ENCODE results near the gene AMOTL2.

The AMOTL2 gene

DNA sequence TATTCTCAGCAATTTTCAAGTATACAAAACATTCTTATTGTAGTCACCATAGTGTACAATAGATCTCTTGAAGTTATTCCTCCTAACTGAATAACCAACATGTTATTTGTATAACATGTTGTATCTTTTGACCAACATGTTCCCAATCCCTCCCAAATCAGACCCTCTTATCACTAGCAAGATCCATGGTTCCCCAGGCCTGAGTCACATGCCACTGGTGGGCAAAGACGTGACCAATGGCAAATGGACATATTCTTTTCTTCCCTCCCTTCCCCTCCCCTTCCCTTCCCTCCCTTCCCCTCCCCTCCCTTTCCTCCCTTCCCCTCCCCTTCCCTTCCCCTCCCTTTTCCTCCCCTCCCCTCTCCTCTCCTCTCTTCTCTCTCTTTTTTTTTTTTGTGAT lies 45.4 kb downstream of the AMOTL2 start:
- H4K20me1 ChIP-seq (ENCODE audit: control insufficient read depth, insufficient read depth, low read depth, low read length) = no peaks in the 10 kb centered on the region
- H3K9me3 ChIP-seq (ENCODE audit: control insufficient read depth, insufficient read depth, low read length) = no peaks in the 10 kb centered on the region
- H3K27ac ChIP-seq (ENCODE audit: low read depth, low read length) = no peak overlapping the region
- H3K4me2 ChIP-seq (ENCODE audit: low read length) = no peak overlapping the region
- H3K79me2 ChIP-seq (ENCODE audit: control insufficient read depth, low read length) = no peaks in the 10 kb centered on the region
- no peaks in the 10 kb centered on the region for H3F3A ChIP-seq (ENCODE audit: control insufficient read depth, insufficient read depth)
- H3K27me3 ChIP-seq (ENCODE audit: control insufficient read depth, low read length) = 0 out of 2 replicates have a peak, but pooled peaks cover 5% of the 10 kb centered on the region
- no peaks in the 10 kb centered on the region for H3K9me2 ChIP-seq (replicated peaks; ENCODE audit: control insufficient read depth, low read length)
- H3K4me3 ChIP-seq (ENCODE audit: low read length) = no peak overlapping the region
- TF ChIP-seq CTCF (IDR thresholded peaks at IDR 0.05; ENCODE audit: low read depth, low read length, poor library complexity, severe bottlenecking) = no peak
- TF ChIP-seq EZH2phosphoT487 (IDR thresholded peaks at IDR 0.05; ENCODE audit: borderline replicate concordance, low read length) = no peak
- no peaks in the 10 kb centered on the region for H3K4me1 ChIP-seq (ENCODE audit: control insufficient read depth, low read length)
- H3K36me3 ChIP-seq (ENCODE audit: control insufficient read depth, low read length) = no peaks in the 10 kb centered on the region

- 0 out of 2 replicates have a peak, but pooled peaks cover 5% of the 10 kb centered on the region for H3K27me3 ChIP-seq (ENCODE audit: control insufficient read depth, low read length)
- no peaks in the 10 kb centered on the region for H3K4me1 ChIP-seq (ENCODE audit: control insufficient read depth, low read length)
- H3K9me2 ChIP-seq (replicated peaks; ENCODE audit: control insufficient read depth, low read length) = no peaks in the 10 kb centered on the region
- no peaks in the 10 kb centered on the region for H4K20me1 ChIP-seq (ENCODE audit: control insufficient read depth, insufficient read depth, low read depth, low read length)
- no peak for TF ChIP-seq CTCF (IDR thresholded peaks at IDR 0.05; ENCODE audit: low read depth, low read length, poor library complexity, severe bottlenecking)
- no peak for TF ChIP-seq EZH2phosphoT487 (IDR thresholded peaks at IDR 0.05; ENCODE audit: borderline replicate concordance, low read length)
- H3K4me2 ChIP-seq (ENCODE audit: low read length) = no peak overlapping the region
- H3K9me3 ChIP-seq (ENCODE audit: control insufficient read depth, insufficient read depth, low read length) = no peaks in the 10 kb centered on the region
- H3K27ac ChIP-seq (ENCODE audit: low read depth, low read length) = no peak overlapping the region
- no peak overlapping the region for H3K4me3 ChIP-seq (ENCODE audit: low read length)
- H3K79me2 ChIP-seq (ENCODE audit: control insufficient read depth, low read length) = no peaks in the 10 kb centered on the region
- no peaks in the 10 kb centered on the region for H3K36me3 ChIP-seq (ENCODE audit: control insufficient read depth, low read length)
- H3F3A ChIP-seq (ENCODE audit: control insufficient read depth, insufficient read depth) = no peaks in the 10 kb centered on the region
Observed at GRCh38 chr3:134328147-134328591, 46.1 kb downstream of the AMOTL2 start.

DNA sequence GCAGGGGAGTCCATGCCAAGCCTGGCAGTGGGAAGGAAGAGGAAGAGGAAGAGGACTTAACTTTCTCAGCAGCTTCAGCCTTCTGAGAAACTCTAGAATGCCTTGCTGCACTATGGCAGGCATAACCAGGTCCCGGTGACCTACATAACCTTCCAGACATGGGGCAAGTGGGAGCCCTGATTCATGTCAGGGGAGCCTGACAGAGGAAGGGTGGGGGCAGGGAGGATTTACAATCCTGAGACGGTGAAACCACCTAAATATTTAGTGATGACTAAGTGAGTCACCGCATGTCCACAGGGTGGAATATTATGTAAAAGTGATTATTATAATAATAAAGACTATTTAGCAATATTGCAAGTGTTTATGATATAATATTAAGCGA lies 46.7 kb downstream of the AMOTL2 start:
- H3K27me3 ChIP-seq (ENCODE audit: control insufficient read depth, low read length) = 0 out of 2 replicates have a peak, but pooled peaks cover 5% of the 10 kb centered on the region
- no peaks in the 10 kb centered on the region for H3K9me3 ChIP-seq (ENCODE audit: control insufficient read depth, insufficient read depth, low read length)
- H3K4me1 ChIP-seq (ENCODE audit: control insufficient read depth, low read length) = no peaks in the 10 kb centered on the region
- no peaks in the 10 kb centered on the region for H3K36me3 ChIP-seq (ENCODE audit: control insufficient read depth, low read length)
- H3K4me3 ChIP-seq (ENCODE audit: low read length) = no peak overlapping the region
- no peak overlapping the region for H3K27ac ChIP-seq (ENCODE audit: low read depth, low read length)
- H4K20me1 ChIP-seq (ENCODE audit: control insufficient read depth, insufficient read depth, low read depth, low read length) = no peaks in the 10 kb centered on the region
- H3K4me2 ChIP-seq (ENCODE audit: low read length) = no peak overlapping the region
- TF ChIP-seq CTCF (IDR thresholded peaks at IDR 0.05; ENCODE audit: low read depth, low read length, poor library complexity, severe bottlenecking) = no peak
- no peak for TF ChIP-seq EZH2phosphoT487 (IDR thresholded peaks at IDR 0.05; ENCODE audit: borderline replicate concordance, low read length)
- no peaks in the 10 kb centered on the region for H3K79me2 ChIP-seq (ENCODE audit: control insufficient read depth, low read length)
- no peaks in the 10 kb centered on the region for H3F3A ChIP-seq (ENCODE audit: control insufficient read depth, insufficient read depth)
- H3K9me2 ChIP-seq (replicated peaks; ENCODE audit: control insufficient read depth, low read length) = no peaks in the 10 kb centered on the region

Measured in DOHH2 (cell line).